Measurements from ENCODE around the gene RNF213. TPM values are rescaled to one million over a fixed set of nuclear protein-coding genes. Genes with fewer than 3 reads are reported as not detected.

RNF213 gene
- polyA plus RNA-seq, 1 donor (not counting 4 experiments of a cell fraction or from before 2014, with no cell fraction given): 24.4 TPM

- dilution Hi-C loops (cut with MboI; ENCODE audit: extremely low pct_ligation_motif_present, low sequenced_read_pairs): no loop called here
- FAIRE-seq: no peak
- no peak overlapping the region for H2AFZ ChIP-seq (ENCODE audit: control insufficient read depth, low read length)
These were observed 171.8 kb downstream of the RNF213 start for GRCh38 chr17:80432350-80432955.

GRCh38 chr17:80432961-80433550, 172.4 kb downstream of the RNF213 start:
- dilution Hi-C loops (cut with MboI; ENCODE audit: extremely low pct_ligation_motif_present, low sequenced_read_pairs): no loop called here
- Histone ChIP-seq H4K20me1 (ENCODE audit: control insufficient read depth, extremely low read depth, insufficient read depth, low read length) (peaks cover 3% of the 10 kb centered on the region), H3K27ac (ENCODE audit: control insufficient read depth, insufficient read depth, low read length) (no peak overlapping the region), H3K4me3 (ENCODE audit: control insufficient read depth in 2 of 3, extremely low read depth in 1 of 3, insufficient read depth in 2 of 3, low read depth in 1 of 3, low read length in 3 of 3) (no peak overlapping the region), H3K9ac (ENCODE audit: control insufficient read depth, extremely low read depth, insufficient read depth, low read length) (no peak overlapping the region), H3K4me2 (ENCODE audit: control insufficient read depth, extremely low read depth, insufficient read depth, low read depth, low read length) (no peak overlapping the region), H3K79me2 (ENCODE audit: control insufficient read depth, insufficient read depth, low read length) (no peaks in the 10 kb centered on the region), H3K36me3 (ENCODE audit: control insufficient read depth in 2 of 2, extremely low read depth in 1 of 2, insufficient read depth in 2 of 2, low read length in 2 of 2) (peaks cover 0 to 3% of the 10 kb centered on the region in 2 experiments), H3K9me1 (ENCODE audit: control insufficient read depth, extremely low read depth, insufficient read depth, low read length) (no peaks in the 10 kb centered on the region), H3K4me1 (ENCODE audit: control insufficient read depth, extremely low read depth, insufficient read depth, low read length) (no peaks in the 10 kb centered on the region), H3K27me3 (ENCODE audit: control insufficient read depth, extremely low read depth, insufficient read depth, low read length) (no peaks in the 10 kb centered on the region), H2AFZ (ENCODE audit: control insufficient read depth, low read length) (no peak overlapping the region), H3K9me3 (ENCODE audit: control insufficient read depth, low read depth, low read length) (no peaks in the 10 kb centered on the region)
- DNase-seq (ENCODE audit: low read depth, low spot score): no peak
- FAIRE-seq: no peak
- no peak for TF ChIP-seq CTCF (optimal IDR thresholded peaks at IDR 0.05 in 1 of 3, IDR thresholded peaks at IDR 0.05 in 1 of 3, conservative IDR thresholded peaks at IDR 0.05 in 1 of 3; ENCODE audit: extremely low read depth in 1 of 3, insufficient read depth in 2 of 3, low read length in 3 of 3)
- no peak for TF ChIP-seq EZH2 (IDR thresholded peaks at IDR 0.05; ENCODE audit: low read length)

More at GRCh38 chr17:80432350-80432955, 171.8 kb downstream of the RNF213 start:
- Histone ChIP-seq H3K9me3 (ENCODE audit: control insufficient read depth, low read depth, low read length) (no peaks in the 10 kb centered on the region), H3K27ac (ENCODE audit: control insufficient read depth, insufficient read depth, low read length) (no peak overlapping the region), H4K20me1 (ENCODE audit: control insufficient read depth, extremely low read depth, insufficient read depth, low read length) (peaks cover 3% of the 10 kb centered on the region), H3K4me2 (ENCODE audit: control insufficient read depth, extremely low read depth, insufficient read depth, low read depth, low read length) (no peak overlapping the region), H3K36me3 (ENCODE audit: control insufficient read depth in 2 of 2, extremely low read depth in 1 of 2, insufficient read depth in 2 of 2, low read length in 2 of 2) (peaks cover 0 to 3% of the 10 kb centered on the region in 2 experiments), H3K4me1 (ENCODE audit: control insufficient read depth, extremely low read depth, insufficient read depth, low read length) (no peaks in the 10 kb centered on the region), H3K9ac (ENCODE audit: control insufficient read depth, extremely low read depth, insufficient read depth, low read length) (no peak overlapping the region), H3K4me3 (ENCODE audit: control insufficient read depth in 2 of 3, extremely low read depth in 1 of 3, insufficient read depth in 2 of 3, low read depth in 1 of 3, low read length in 3 of 3) (no peak overlapping the region), H3K9me1 (ENCODE audit: control insufficient read depth, extremely low read depth, insufficient read depth, low read length) (no peaks in the 10 kb centered on the region), H3K27me3 (ENCODE audit: control insufficient read depth, extremely low read depth, insufficient read depth, low read length) (no peaks in the 10 kb centered on the region), H3K79me2 (ENCODE audit: control insufficient read depth, insufficient read depth, low read length) (no peaks in the 10 kb centered on the region)
- no peak for DNase-seq (ENCODE audit: low read depth, low spot score)
- TF ChIP-seq CTCF (optimal IDR thresholded peaks at IDR 0.05 in 1 of 3, IDR thresholded peaks at IDR 0.05 in 1 of 3, conservative IDR thresholded peaks at IDR 0.05 in 1 of 3; ENCODE audit: extremely low read depth in 1 of 3, insufficient read depth in 2 of 3, low read length in 3 of 3) (no peak), EZH2 (IDR thresholded peaks at IDR 0.05; ENCODE audit: low read length) (no peak)

All from keratinocyte (primary cell).